ENCODE data around the gene TMEM47.

TMEM47 gene

GRCh38 chrX:34638116-34638515 lies 19.0 kb downstream of the TMEM47 start:
- Histone ChIP-seq H3K27ac (ENCODE audit: low read depth, low read length) (no peak overlapping the region), H3K27me3 (ENCODE audit: control insufficient read depth, insufficient read depth, low read length) (no peaks in the 10 kb centered on the region), H3K9me3 (ENCODE audit: control insufficient read depth, insufficient read depth, low read length) (no peaks in the 10 kb centered on the region), H3K9ac (ENCODE audit: low read depth, low read length) (no peak overlapping the region), H3K4me1 (ENCODE audit: control insufficient read depth, insufficient read depth, low read length) (peaks cover 29% of the 10 kb centered on the region), H3K36me3 (ENCODE audit: control insufficient read depth, insufficient read depth, low read length) (0 out of 2 replicates have a peak, but pooled peaks cover 8% of the 10 kb centered on the region), H3K4me3 (ENCODE audit: low read depth, low read length) (no peak overlapping the region)

GRCh38 chrX:34634349-34634748 lies 22.7 kb downstream of the TMEM47 start:
- Histone ChIP-seq H3K36me3 (ENCODE audit: control insufficient read depth, insufficient read depth, low read length) (peaks cover 20% of the 10 kb centered on the region), H3K4me3 (ENCODE audit: low read depth, low read length) (no peak overlapping the region), H3K9ac (ENCODE audit: low read depth, low read length) (no peak overlapping the region), H3K4me1 (ENCODE audit: control insufficient read depth, insufficient read depth, low read length) (peaks cover 24% of the 10 kb centered on the region), H3K27me3 (ENCODE audit: control insufficient read depth, insufficient read depth, low read length) (no peaks in the 10 kb centered on the region), H3K9me3 (ENCODE audit: control insufficient read depth, insufficient read depth, low read length) (no peaks in the 10 kb centered on the region), H3K27ac (ENCODE audit: low read depth, low read length) (no peak overlapping the region)

DNA sequence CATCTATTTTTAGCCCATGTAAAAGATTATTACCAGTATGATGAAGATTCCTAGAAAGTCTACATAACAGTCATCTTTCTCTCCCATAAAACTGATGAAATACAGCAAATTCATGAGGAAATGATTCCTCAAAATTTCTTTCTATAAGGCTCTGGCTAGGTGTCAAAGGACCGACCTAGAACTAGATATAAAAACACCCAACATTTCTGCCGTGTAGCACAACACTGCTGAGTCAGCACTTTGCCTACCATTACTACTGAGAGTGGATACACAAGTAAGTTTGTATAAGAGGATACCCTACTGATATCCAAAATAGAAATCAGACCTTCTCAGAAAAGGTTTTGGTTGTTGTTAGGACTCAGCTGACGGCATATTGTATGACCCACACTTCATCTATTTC lies 24.7 kb downstream of the TMEM47 start:
- no peak overlapping the region for H3K27ac ChIP-seq (ENCODE audit: low read depth, low read length)
- no peaks in the 10 kb centered on the region for H3K27me3 ChIP-seq (ENCODE audit: control insufficient read depth, insufficient read depth, low read length)
- no peaks in the 10 kb centered on the region for H3K9me3 ChIP-seq (ENCODE audit: control insufficient read depth, insufficient read depth, low read length)
- H3K4me1 ChIP-seq (ENCODE audit: control insufficient read depth, insufficient read depth, low read length), result peaks cover 18% of the 10 kb centered on the region
- no peak overlapping the region for H3K4me3 ChIP-seq (ENCODE audit: low read depth, low read length)
- peaks cover 27% of the 10 kb centered on the region for H3K36me3 ChIP-seq (ENCODE audit: control insufficient read depth, insufficient read depth, low read length)
- H3K9ac ChIP-seq (ENCODE audit: low read depth, low read length), result no peak overlapping the region

GRCh38 chrX:34631479-34632220 lies 25.4 kb downstream of the TMEM47 start:
- Histone ChIP-seq H3K9ac (ENCODE audit: low read depth, low read length) (no peak overlapping the region), H3K27me3 (ENCODE audit: control insufficient read depth, insufficient read depth, low read length) (no peaks in the 10 kb centered on the region), H3K36me3 (ENCODE audit: control insufficient read depth, insufficient read depth, low read length) (peaks cover 30% of the 10 kb centered on the region), H3K27ac (ENCODE audit: low read depth, low read length) (no peak overlapping the region), H3K4me3 (ENCODE audit: low read depth, low read length) (no peak overlapping the region), H3K9me3 (ENCODE audit: control insufficient read depth, insufficient read depth, low read length) (no peaks in the 10 kb centered on the region), H3K4me1 (ENCODE audit: control insufficient read depth, insufficient read depth, low read length) (peaks cover 18% of the 10 kb centered on the region)

GRCh38 chrX:34629572-34629971 lies 27.5 kb downstream of the TMEM47 start:
- Histone ChIP-seq H3K27ac (ENCODE audit: low read depth, low read length) (no peak overlapping the region), H3K4me3 (ENCODE audit: low read depth, low read length) (no peak overlapping the region), H3K36me3 (ENCODE audit: control insufficient read depth, insufficient read depth, low read length) (peaks cover 27% of the 10 kb centered on the region), H3K9ac (ENCODE audit: low read depth, low read length) (no peak overlapping the region), H3K9me3 (ENCODE audit: control insufficient read depth, insufficient read depth, low read length) (no peaks in the 10 kb centered on the region), H3K4me1 (ENCODE audit: control insufficient read depth, insufficient read depth, low read length) (peaks cover 18% of the 10 kb centered on the region), H3K27me3 (ENCODE audit: control insufficient read depth, insufficient read depth, low read length) (no peaks in the 10 kb centered on the region)

DNA sequence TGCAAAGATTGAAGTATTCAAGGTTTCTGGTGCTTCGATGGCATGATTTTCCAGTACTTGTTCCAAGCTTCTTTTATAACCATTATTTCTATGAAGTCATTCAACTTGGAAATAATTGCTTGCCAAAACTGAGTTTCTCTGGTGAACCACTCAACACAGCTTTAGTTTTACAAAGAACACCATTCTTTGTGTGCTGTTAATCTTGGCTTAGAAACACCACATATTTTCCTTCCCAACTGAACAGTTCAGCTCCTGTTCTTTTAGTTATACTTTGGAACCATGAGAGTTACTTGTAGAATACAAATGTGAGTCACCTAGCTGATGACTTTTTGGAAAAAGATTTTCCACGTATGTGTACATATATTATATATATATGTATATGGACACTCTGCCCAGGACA lies 32.7 kb downstream of the TMEM47 start:
- Histone ChIP-seq H3K36me3 (ENCODE audit: control insufficient read depth, insufficient read depth, low read length) (peaks cover 10% of the 10 kb centered on the region), H3K4me3 (ENCODE audit: low read depth, low read length) (no peak overlapping the region), H3K9ac (ENCODE audit: low read depth, low read length) (no peak overlapping the region), H3K27ac (ENCODE audit: low read depth, low read length) (no peak overlapping the region), H3K27me3 (ENCODE audit: control insufficient read depth, insufficient read depth, low read length) (no peaks in the 10 kb centered on the region), H3K4me1 (ENCODE audit: control insufficient read depth, insufficient read depth, low read length) (no peaks in the 10 kb centered on the region), H3K9me3 (ENCODE audit: control insufficient read depth, insufficient read depth, low read length) (no peaks in the 10 kb centered on the region)

DNA sequence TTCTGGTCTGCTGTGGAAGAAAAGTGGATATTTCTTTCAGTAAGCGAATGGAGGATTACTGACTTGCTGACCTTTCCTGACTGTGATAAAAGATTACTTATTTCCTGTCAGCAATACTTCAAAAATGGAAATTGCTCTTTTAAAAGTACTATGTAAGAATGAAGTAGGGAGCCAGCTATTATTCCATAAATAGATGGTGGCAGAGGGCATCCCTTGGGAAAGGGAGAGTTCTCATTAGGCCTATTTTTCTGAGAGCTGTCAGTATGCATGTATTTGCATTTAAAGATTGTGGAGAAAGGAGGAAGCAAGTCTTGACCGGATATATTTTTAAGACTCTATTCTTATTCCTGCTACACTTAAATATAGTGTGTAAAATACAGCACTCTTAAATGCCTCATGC lies 37.2 kb downstream of the TMEM47 start:
- Histone ChIP-seq H3K36me3 (ENCODE audit: control insufficient read depth, insufficient read depth, low read length) (no peaks in the 10 kb centered on the region), H3K27ac (ENCODE audit: low read depth, low read length) (no peak overlapping the region), H3K9ac (ENCODE audit: low read depth, low read length) (no peak overlapping the region), H3K27me3 (ENCODE audit: control insufficient read depth, insufficient read depth, low read length) (no peaks in the 10 kb centered on the region), H3K4me3 (ENCODE audit: low read depth, low read length) (no peak overlapping the region), H3K9me3 (ENCODE audit: control insufficient read depth, insufficient read depth, low read length) (peaks cover 6% of the 10 kb centered on the region; the same call in 1 of the 2 replicates), H3K4me1 (ENCODE audit: control insufficient read depth, insufficient read depth, low read length) (no peaks in the 10 kb centered on the region)

DNA sequence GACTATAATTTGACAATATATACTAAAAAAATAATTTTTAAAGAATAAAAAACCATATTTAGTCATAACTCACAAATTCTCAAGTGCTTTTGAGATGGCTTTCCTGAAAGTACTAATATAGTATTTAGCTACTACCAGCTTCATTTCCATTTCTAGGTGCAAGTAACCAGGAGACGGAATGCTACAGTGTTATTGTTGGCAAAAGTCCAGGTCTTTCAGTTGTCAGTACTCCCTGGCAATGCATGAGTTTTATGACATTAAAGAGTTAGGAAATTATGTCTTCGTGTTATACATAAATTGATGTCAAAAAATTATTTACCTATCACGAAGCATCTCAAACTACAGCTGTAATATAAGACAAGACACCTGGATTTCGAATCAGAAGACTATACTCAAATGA lies 45.0 kb downstream of the TMEM47 start:
- no peak overlapping the region for H3K4me3 ChIP-seq (ENCODE audit: low read depth, low read length)
- H3K9me3 ChIP-seq (ENCODE audit: control insufficient read depth, insufficient read depth, low read length), result peaks cover 14% of the 10 kb centered on the region
- H3K27ac ChIP-seq (ENCODE audit: low read depth, low read length), result no peak overlapping the region
- no peaks in the 10 kb centered on the region for H3K36me3 ChIP-seq (ENCODE audit: control insufficient read depth, insufficient read depth, low read length)
- H3K9ac ChIP-seq (ENCODE audit: low read depth, low read length), result no peak overlapping the region
- H3K4me1 ChIP-seq (ENCODE audit: control insufficient read depth, insufficient read depth, low read length), result peaks cover 9% of the 10 kb centered on the region; the same call in 1 of the 2 replicates
- no peaks in the 10 kb centered on the region for H3K27me3 ChIP-seq (ENCODE audit: control insufficient read depth, insufficient read depth, low read length)

DNA sequence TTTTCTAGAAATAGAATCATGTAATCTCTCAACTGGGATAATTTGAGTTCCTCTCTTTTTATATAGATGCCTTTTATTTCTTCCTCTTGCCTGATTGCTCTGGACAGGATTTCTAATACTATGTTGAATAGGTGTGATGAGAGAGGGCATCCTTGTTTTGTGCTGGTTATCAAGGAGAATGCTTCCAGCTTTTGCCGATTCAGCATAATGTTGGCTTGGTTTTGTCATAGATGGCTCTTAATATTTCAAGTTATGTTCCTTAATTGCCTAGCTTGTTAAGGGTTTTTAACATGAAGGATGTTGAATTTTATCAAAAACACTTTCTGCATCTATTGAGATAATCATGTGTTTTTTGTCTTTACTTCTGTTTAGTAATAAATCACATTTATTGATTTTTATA lies 58.7 kb downstream of the TMEM47 start:
- Histone ChIP-seq H3K27ac (ENCODE audit: low read depth, low read length) (no peak overlapping the region), H3K9ac (ENCODE audit: low read depth, low read length) (no peak overlapping the region)

DNA sequence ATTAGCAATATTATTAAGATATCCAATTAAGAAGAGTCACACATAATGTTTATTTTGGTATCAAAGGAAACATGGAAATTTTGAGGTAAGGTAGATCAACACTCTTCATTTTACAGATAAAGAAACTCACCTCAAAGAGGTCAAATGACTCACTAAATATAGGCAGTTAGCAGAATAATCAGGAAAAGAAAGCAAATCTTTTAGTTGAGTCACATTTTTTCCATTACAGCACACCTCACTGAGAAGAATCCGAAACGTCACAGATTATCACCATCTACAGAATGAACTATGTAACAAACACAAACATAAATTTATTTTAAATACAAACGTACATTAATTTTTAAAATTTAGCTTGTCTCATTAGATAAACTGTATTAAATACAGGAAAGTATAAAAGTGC lies 70.1 kb downstream of the TMEM47 start:
- Histone ChIP-seq H3K4me3 (ENCODE audit: low read depth, low read length) (no peak overlapping the region), H3K4me1 (ENCODE audit: control insufficient read depth, insufficient read depth, low read length) (peaks cover 22% of the 10 kb centered on the region; the same call in 1 of the 2 replicates), H3K27ac (ENCODE audit: low read depth, low read length) (no peak overlapping the region), H3K9me3 (ENCODE audit: control insufficient read depth, insufficient read depth, low read length) (no peaks in the 10 kb centered on the region), H3K9ac (ENCODE audit: low read depth, low read length) (no peak overlapping the region), H3K27me3 (ENCODE audit: control insufficient read depth, insufficient read depth, low read length) (no peaks in the 10 kb centered on the region), H3K36me3 (ENCODE audit: control insufficient read depth, insufficient read depth, low read length) (no peaks in the 10 kb centered on the region)

More for the DNA sequence above, 58.7 kb downstream of the TMEM47 start:
- Histone ChIP-seq H3K4me3 (ENCODE audit: low read depth, low read length) (no peak overlapping the region), H3K36me3 (ENCODE audit: control insufficient read depth, insufficient read depth, low read length) (no peaks in the 10 kb centered on the region), H3K27me3 (ENCODE audit: control insufficient read depth, insufficient read depth, low read length) (no peaks in the 10 kb centered on the region), H3K9me3 (ENCODE audit: control insufficient read depth, insufficient read depth, low read length) (0 out of 2 replicates have a peak, but pooled peaks cover 2% of the 10 kb centered on the region), H3K4me1 (ENCODE audit: control insufficient read depth, insufficient read depth, low read length) (peaks cover 13% of the 10 kb centered on the region)

DNA sequence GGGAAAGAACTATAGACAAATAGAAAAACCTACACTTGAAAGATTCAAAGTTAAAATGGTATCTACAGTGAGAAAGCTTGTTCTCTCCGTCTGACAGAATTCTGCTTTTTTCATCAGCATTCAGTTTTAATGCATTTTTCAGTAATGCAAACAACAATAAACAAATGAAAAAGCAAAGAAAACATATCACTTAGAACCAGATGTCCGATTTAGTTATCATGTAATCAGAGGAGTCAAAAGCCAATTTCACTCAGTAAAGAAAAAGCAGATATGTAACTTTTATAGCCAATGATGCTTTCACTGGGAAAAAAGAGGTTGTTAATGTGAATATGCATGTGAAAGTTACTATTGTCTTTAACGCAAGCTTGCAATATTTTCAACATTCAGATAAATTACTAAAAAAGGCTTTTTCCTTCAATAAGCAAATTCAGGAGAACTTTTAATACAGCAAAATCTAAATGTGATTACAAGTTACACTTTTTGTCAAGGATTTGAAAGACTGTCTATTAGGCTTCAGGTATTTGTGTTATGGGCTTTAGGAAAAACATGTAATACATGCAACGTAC lies 70.7 kb downstream of the TMEM47 start:
- no peak overlapping the region for H3K27ac ChIP-seq (ENCODE audit: low read depth, low read length)
- H3K9ac ChIP-seq (ENCODE audit: low read depth, low read length), result no peak overlapping the region
- H3K27me3 ChIP-seq (ENCODE audit: control insufficient read depth, insufficient read depth, low read length), result no peaks in the 10 kb centered on the region
- H3K4me1 ChIP-seq (ENCODE audit: control insufficient read depth, insufficient read depth, low read length), result peaks cover 22% of the 10 kb centered on the region; the same call in 1 of the 2 replicates
- no peaks in the 10 kb centered on the region for H3K36me3 ChIP-seq (ENCODE audit: control insufficient read depth, insufficient read depth, low read length)
- no peak overlapping the region for H3K4me3 ChIP-seq (ENCODE audit: low read depth, low read length)
- no peaks in the 10 kb centered on the region for H3K9me3 ChIP-seq (ENCODE audit: control insufficient read depth, insufficient read depth, low read length)
